Fibroblast of pulmonary artery (primary cell): Measurements from ENCODE around the gene PAQR5.
A peak's percentile ranks its signal among the peaks of the same experiment; 100 is the strongest.

Experiments used
- DNase-seq: peaks from one replicate; pipeline ENCODE4 v3.0.0-alpha.2; 2010; ENCODE audit warnings: low read depth
- H3K4me3 ChIP-seq: replicated peaks from 2 replicates; pipeline ENCODE4 v1.5.1; 2011; ENCODE audit warnings: low read depth, mild to moderate bottlenecking, control low read depth, low read length, moderate library complexity
- CTCF ChIP-seq: IDR thresholded peaks from 2 replicates; pipeline ENCODE4 v1.5.1; 2011; ENCODE audit warnings: mild to moderate bottlenecking, control low read depth, low read length, inconsistent platforms; ENCODE audit errors: missing control alignments

Gene PAQR5

GRCh38 chr15:69450968-69451695 is 152.4 kb downstream of the PAQR5 start:
- no peak for TF ChIP-seq CTCF
- H3K4me3 ChIP-seq = no peak overlapping the region
- DNase-seq = no peak

- no peak for TF ChIP-seq CTCF
- H3K4me3 ChIP-seq = peak overlapping the region; percentile 94
- DNase-seq = peak; percentile 57
Observed at GRCh38 chr15:69451951-69452691, 153.4 kb downstream of the PAQR5 start.

- TF ChIP-seq CTCF = no peak
- DNase-seq = peak; percentile 97
- peak within 1 kb of the TSS; percentile 94 for H3K4me3 ChIP-seq
Observed at GRCh38 chr15:69452692-69453521, 154.2 kb downstream of the PAQR5 start, which contains the start of gene RPLP1. TSS of gene RPLP1 (plus strand) at chr15:69452818. CDS start at chr15:69452949, 131 bp downstream.

GRCh38 chr15:69454953-69455352 is 156.2 kb downstream of the PAQR5 start:
- TF ChIP-seq CTCF = no peak
- no peak for DNase-seq
- H3K4me3 ChIP-seq = peak overlapping the region; percentile 94

GRCh38 chr15:69456208-69457166 is 157.8 kb downstream of the PAQR5 start:
- DNase-seq = no peak
- H3K4me3 ChIP-seq = no peak overlapping the region
- no peak for TF ChIP-seq CTCF
